CD14-positive monocyte (primary cell): ENCODE measurements around the gene BOD1. TPM values are rescaled to one million over a fixed set of nuclear protein-coding genes. Genes with fewer than 3 reads are reported as not detected.
A peak's percentile ranks its signal among the peaks of the same experiment; 100 is the strongest.

Experiments
- DNase-seq, 3 donors: peaks; one replicate each; pipeline ENCODE4 v3.0.0-alpha.2; 2011 to 2022
- H2AFZ ChIP-seq: 2 replicates; pipeline ENCODE4 v1.6.0; 2012; ENCODE audit warnings: mild to moderate bottlenecking, low read depth, low read length, inconsistent platforms; ENCODE audit not compliant: insufficient read depth, poor library complexity, severe bottlenecking
- H3K27ac ChIP-seq, 2 donors: 1 replicate in 1 of 2; 2 replicates in 1 of 2; pipeline ENCODE4 v1.5.1; 2012 to 2013; ENCODE audit warnings: low read length in 2 of 2, control low read depth in 1 of 2, inconsistent platforms in 1 of 2, low read depth in 1 of 2, mild to moderate bottlenecking in 1 of 2
- H3K27me3 ChIP-seq, 2 donors: one replicate each; pipeline versions ENCODE4 v1.6.0 to v1.6.1; 2011 to 2013; ENCODE audit warnings: low read length in 2 of 2; ENCODE audit not compliant: control insufficient read depth in 2 of 2, insufficient read depth in 2 of 2
- H3K36me3 ChIP-seq, 2 donors: replicated peaks in 1 of 2; 1 replicate in 1 of 2; 2 replicates in 1 of 2; pipeline versions ENCODE4 v1.5.1 to v1.6.1; 2012 to 2013; ENCODE audit warnings: low read length in 2 of 2, control low read depth in 1 of 2, inconsistent platforms in 1 of 2, mild to moderate bottlenecking in 1 of 2; ENCODE audit not compliant: insufficient read depth in 2 of 2, control insufficient read depth in 1 of 2
- H3K4me1 ChIP-seq, 2 donors: 1 replicate in 1 of 2; 2 replicates in 1 of 2; pipeline versions ENCODE4 v1.5.1 to v1.6.1; 2012 to 2013; ENCODE audit warnings: low read length in 2 of 2, control low read depth in 1 of 2, inconsistent platforms in 1 of 2, mild to moderate bottlenecking in 1 of 2, moderate library complexity in 1 of 2; ENCODE audit not compliant: insufficient read depth in 2 of 2, control insufficient read depth in 1 of 2
- H3K4me2 ChIP-seq: replicated peaks from 2 replicates; pipeline ENCODE3; 2012; ENCODE audit warnings: low read length, moderate library complexity, mild to moderate bottlenecking; ENCODE audit not compliant: poor library complexity, severe bottlenecking; ENCODE audit errors: extremely low read depth
- H3K4me3 ChIP-seq, 3 experiments: fragments of 200-600 bp in 1 of 3; sonication (generic) in 1 of 3; replicated peaks in 1 of 3; 1 replicate in 2 of 3; 2 replicates in 1 of 3; pipeline ENCODE4 v1.5.1; 2011 to 2013; ENCODE audit warnings: low read length in 3 of 3, mild to moderate bottlenecking in 3 of 3, control low read depth in 2 of 3, low read depth in 2 of 3, inconsistent platforms in 1 of 3, moderate library complexity in 1 of 3
- H3K79me2 ChIP-seq: 2 replicates; pipeline ENCODE4 v1.6.0; 2012; ENCODE audit warnings: mild to moderate bottlenecking, control low read depth, inconsistent platforms, low read length, moderate library complexity; ENCODE audit not compliant: insufficient read depth
- H3K9ac ChIP-seq: 2 replicates; pipeline ENCODE4 v1.6.0; 2017; ENCODE audit warnings: low read length, mild to moderate bottlenecking; ENCODE audit not compliant: insufficient read depth, poor library complexity, severe bottlenecking
- H3K9me3 ChIP-seq, 2 donors: replicated peaks in 1 of 2; 1 replicate in 1 of 2; 2 replicates in 1 of 2; pipeline versions ENCODE4 v1.5.1 to v1.6.1; 2012 to 2013; ENCODE audit warnings: low read length in 2 of 2, control low read depth in 1 of 2; ENCODE audit not compliant: control insufficient read depth in 1 of 2, insufficient read depth in 1 of 2
- H4K20me1 ChIP-seq: 2 replicates; pipeline ENCODE4 v1.6.0; 2012; ENCODE audit warnings: mild to moderate bottlenecking, low read length, control low read depth, moderate library complexity; ENCODE audit not compliant: insufficient read depth
- H3K27ac Mint-ChIP-seq, 7 donors: one replicate each; pipeline ENCODE4 v1.8.0; 2020; ENCODE audit warnings: mild to moderate bottlenecking in 7 of 7, mixed read lengths in 7 of 7, moderate library complexity in 6 of 7, inconsistent platforms in 2 of 7
- H3K27me3 Mint-ChIP-seq, 3 donors: one replicate each; pipeline ENCODE4 v1.8.0; 2021 to 2022; ENCODE audit warnings: low read depth in 3 of 3, mild to moderate bottlenecking in 3 of 3, mixed read lengths in 3 of 3, moderate library complexity in 3 of 3, inconsistent platforms in 1 of 3
- H3K36me3 Mint-ChIP-seq, 2 donors: one replicate each; pipeline ENCODE4 v1.8.0; 2020; ENCODE audit warnings: mixed read lengths in 2 of 2, inconsistent platforms in 1 of 2, mild to moderate bottlenecking in 1 of 2
- H3K4me1 Mint-ChIP-seq: one replicate; pipeline ENCODE4 v1.8.0; 2020; ENCODE audit warnings: mild to moderate bottlenecking, mixed read lengths
- H3K4me3 Mint-ChIP-seq, 2 donors: one replicate each; pipeline ENCODE4 v1.8.0; 2020; ENCODE audit warnings: mild to moderate bottlenecking in 2 of 2, mixed read lengths in 2 of 2, moderate library complexity in 1 of 2
- H3K9me3 Mint-ChIP-seq, 7 donors: one replicate each; pipeline ENCODE4 v1.8.0; 2020 to 2022; ENCODE audit warnings: mixed read lengths in 7 of 7, mild to moderate bottlenecking in 6 of 7, moderate library complexity in 6 of 7, inconsistent platforms in 2 of 7
- CTCF ChIP-seq: fragments of 200-600 bp; IDR thresholded peaks from one replicate; pipeline ENCODE4 v1.8.0; 2022; ENCODE audit warnings: antibody characterized with exemption, mild to moderate bottlenecking
- WGBS: methylation state at CpG from one replicate; pipeline ENCODE4 v1.1.5; 2013; ENCODE audit warnings: missing lambda C conversion rate; ENCODE audit not compliant: insufficient coverage; 5-methylcytosine and 5-hydroxymethylcytosine counted together
- intact Hi-C, 2 donors: fragments of 100-400 bp; cut with micrococcal nuclease; formaldehyde crosslinking; loops; one replicate each; pipeline versions ENCODE4 v1.15.0 to v1.15.1; 2023
- polyA plus RNA-seq, 3 donors: library from polyadenylated mRNA; depleted of rRNA in 1 of 3; unstranded in 2 of 3; stranded (reverse) in 1 of 3; fragments of 300-500 nt in 2 of 3; fragments of >200 nt in 1 of 3; fragmentation: Illumina TruSeq in 2 of 3; gene quantifications; 1 replicate in 2 of 3; 2 replicates in 1 of 3; pipeline ENCODE4 v1.2.3, GENCODE V29; 2012 to 2021

The BOD1 gene
- polyA plus RNA-seq, 3 donors, result 4.5 to 11.3 (median 5.8) TPM

GRCh38 chr5:173615884-173616576 lies 420 bp downstream of the BOD1 start:
- no peaks in the 10 kb centered on the region for H3K9me3 ChIP-seq
- Mint-ChIP-seq H3K36me3 (peaks cover 22 to 31% of the 10 kb centered on the region in 2 donors), H3K4me1 (peaks cover 34% of the 10 kb centered on the region), H3K9me3 (no peaks in the 10 kb centered on the region), H3K27me3 (no peaks in the 10 kb centered on the region), H3K4me3 (peak overlapping the region; percentile 81 to 85), H3K27ac (peak overlapping the region; percentile 82 to 95 (median 93))
- peak overlapping the region; percentile 93 for H2AFZ ChIP-seq
- DNase-seq, result peak; percentile 67 to 72 (median 70)
- WGBS, result under 1% methylated on average over 48 of the region's 55 CpGs
- peak overlapping the region; percentile 97 for H3K9ac ChIP-seq
- peaks cover 18 to 22% of the 10 kb centered on the region in 2 donors for H3K4me1 ChIP-seq
- no peaks in the 10 kb centered on the region for H3K27me3 ChIP-seq
- peak overlapping the region; percentile 74 to 91 for H3K27ac ChIP-seq
- peaks cover 53% of the 10 kb centered on the region for H3K79me2 ChIP-seq
- H3K4me2 ChIP-seq, result peak overlapping the region; percentile 78
- H3K4me3 ChIP-seq, result peak overlapping the region; percentile 73 to 91 (median 88)
- intact Hi-C loops, result loop anchor here (2.0 to 10.0 kb wide), 5 partner anchors 169 to 919 kb away; partner anchors contain the start of gene CPEB4 (in 1 of the 2)
- peak; percentile 77 for TF ChIP-seq CTCF
- H4K20me1 ChIP-seq, result peaks cover 48% of the 10 kb centered on the region
- H3K36me3 ChIP-seq, result peaks cover 20 to 28% of the 10 kb centered on the region in 2 donors

GRCh38 chr5:173614591-173614990 lies 1.9 kb downstream of the BOD1 start:
- Mint-ChIP-seq H3K4me1 (peaks cover 34% of the 10 kb centered on the region), H3K36me3 (peaks cover 33 to 45% of the 10 kb centered on the region in 2 donors), H3K4me3 (no peak overlapping the region), H3K27me3 (no peaks in the 10 kb centered on the region), H3K27ac (no peak overlapping the region), H3K9me3 (no peaks in the 10 kb centered on the region)
- no peak for DNase-seq
- peaks cover 34 to 42% of the 10 kb centered on the region in 2 donors for H3K36me3 ChIP-seq
- no peak overlapping the region for H2AFZ ChIP-seq
- no peaks in the 10 kb centered on the region for H3K27me3 ChIP-seq
- peaks cover 18 to 22% of the 10 kb centered on the region in 2 donors for H3K4me1 ChIP-seq
- intact Hi-C loops, result loop anchor here (10.0 kb wide), 3 partner anchors 170 to 920 kb away; no protein-coding TSS in a partner anchor
- H3K4me3 ChIP-seq, result no peak overlapping the region
- H4K20me1 ChIP-seq, result peaks cover 62% of the 10 kb centered on the region
- no peak overlapping the region for H3K9ac ChIP-seq
- peaks cover 63% of the 10 kb centered on the region for H3K79me2 ChIP-seq
- 100% methylated on average over 2 of the region's 7 CpGs for WGBS
- TF ChIP-seq CTCF, result no peak
- H3K27ac ChIP-seq, result no peak overlapping the region
- H3K4me2 ChIP-seq, result no peak overlapping the region
- no peaks in the 10 kb centered on the region for H3K9me3 ChIP-seq
